Fibroblast of the conjunctiva (primary cell): ENCODE data around the gene TRAF3IP1.

Experiments
- DNase-seq: peaks from one replicate; pipeline ENCODE4 v3.0.0-alpha.2; 2010; ENCODE audit warnings: low read depth

Gene TRAF3IP1

GRCh38 chr2:238449241-238449640 is 128.9 kb downstream of the TRAF3IP1 start:
- DNase-seq = no peak

GRCh38 chr2:238449909-238450417 is 129.6 kb downstream of the TRAF3IP1 start:
- no peak for DNase-seq

- DNase-seq = no peak
These were observed 130.1 kb downstream of the TRAF3IP1 start for GRCh38 chr2:238450440-238450861.
